SU-DHL-6 (cell line): ENCODE data around the gene ZFAND3.

Experiments used
- CTCF ChIP-seq: fragments of 200-600 bp; sonication (generic); IDR thresholded peaks from one replicate; pipeline ENCODE4 v1.5.1; 2017; ENCODE audit warnings: antibody characterized with exemption, mild to moderate bottlenecking, low read length, moderate library complexity; ENCODE audit not compliant: insufficient read depth, poor library complexity, severe bottlenecking
- EZH2phosphoT487 ChIP-seq: fragments of 200-600 bp; sonication (generic), shearing (Covaris generic); conservative IDR thresholded peaks from 2 replicates; pipeline ENCODE4 v1.6.1; 2018; ENCODE audit warnings: mild to moderate bottlenecking, antibody characterized with exemption, low read length, moderate library complexity, mixed read lengths

GRCh38 chr6:38080360-38080759 lies 260.8 kb downstream of the ZFAND3 start:
- TF ChIP-seq CTCF = no peak
- no peak for TF ChIP-seq EZH2phosphoT487
